ENCODE data around the gene NKX1-2. TPM values are rescaled to one million over a fixed set of nuclear protein-coding genes. Genes with fewer than 3 reads are reported as not detected.

Gene NKX1-2
- total and polyA plus RNA-seq, 2 of the 8 experiments (the other 6 are each of a cell fraction or from before 2014, with no cell fraction given): 12.7 to 34.9 TPM

DNA sequence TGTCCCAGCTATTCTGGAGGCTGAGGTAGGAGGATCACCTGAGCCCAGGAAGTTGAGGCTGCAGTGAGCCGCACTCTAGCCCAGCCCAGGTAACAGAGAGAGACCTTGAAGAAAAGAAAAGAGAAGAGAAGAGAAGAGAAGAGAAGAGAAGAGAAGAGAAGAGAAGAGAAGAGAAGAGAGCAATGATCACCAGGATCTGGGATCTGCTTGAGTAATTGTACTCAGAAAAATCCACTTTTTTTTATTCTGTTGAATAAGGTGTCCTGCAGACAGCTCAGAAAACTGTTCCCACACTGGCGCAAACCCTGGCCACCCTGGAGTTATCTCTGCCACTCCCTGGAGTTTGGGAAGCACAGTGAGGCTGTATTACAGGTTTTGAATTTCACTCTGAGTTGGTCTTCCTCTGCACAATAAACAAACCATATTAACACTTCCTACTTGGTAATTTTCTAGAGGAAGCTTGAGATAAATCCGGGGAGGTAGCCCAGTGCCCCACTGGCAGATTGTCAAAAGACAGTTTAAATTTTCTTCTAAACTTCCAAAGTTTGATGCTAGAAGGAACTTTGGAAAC is 21.5 kb downstream of the NKX1-2 start:
- no peak overlapping the region for H2BK120ac ChIP-seq (replicated peaks; ENCODE audit: low read depth, low read length)
- H4K20me1 ChIP-seq (replicated peaks in 1 of 2; ENCODE audit: control insufficient read depth in 1 of 2, insufficient read depth in 2 of 2, low read length in 2 of 2): no peaks in the 10 kb centered on the region
- H3K4ac ChIP-seq (replicated peaks; ENCODE audit: insufficient read length, low read depth, low read length): no peak overlapping the region
- no peak overlapping the region for H3K18ac ChIP-seq (ENCODE audit: extremely low read depth, low read length)
- no peak overlapping the region for H3K4me3 ChIP-seq (ENCODE audit: extremely low read depth in 1 of 4, insufficient read depth in 2 of 4, low read depth in 3 of 4, low read length in 4 of 4)
- no peak overlapping the region for H3K23ac ChIP-seq (ENCODE audit: insufficient read length)
- no peak overlapping the region for H2BK12ac ChIP-seq (ENCODE audit: low read depth, low read length)
- no peak overlapping the region for H3K27ac ChIP-seq (ENCODE audit: low read depth, low read length)
- no peaks in the 10 kb centered on the region for H3K36me3 ChIP-seq (ENCODE audit: control insufficient read depth in 2 of 4, insufficient read depth in 4 of 4, low read length in 3 of 4)
- no peak overlapping the region for H2AK5ac ChIP-seq (ENCODE audit: low read depth, low read length)
- DNase-seq (ENCODE audit: low read depth in 1 of 2, low spot score in 2 of 2): no peak
- no peak overlapping the region for H3K56ac ChIP-seq (replicated peaks; ENCODE audit: insufficient read length, low read depth, low read length)
- no peak for FAIRE-seq
- H2BK20ac ChIP-seq (ENCODE audit: low read length): no peak overlapping the region
- POLR2A ChIA-PET (ENCODE audit: partially characterized antibody): interaction anchor here (1.1 to 2.8 kb wide), 2 partner anchors 10 to 11 kb away, joined by 6 to 13 read pairs; partner anchors contain the start of gene OAT
- no peak overlapping the region for H4K91ac ChIP-seq (replicated peaks; ENCODE audit: insufficient read length, low read length)
- CTCF ChIA-PET (ENCODE audit: partially characterized antibody): interaction anchor here (0.6 to 1.6 kb wide), 8 partner anchors 10 to 434 kb away, joined by 3 to 6 read pairs (median 3); partner anchors contain the start of gene OAT
- H3K4me1 ChIP-seq (replicated peaks in 1 of 4; ENCODE audit: control insufficient read depth in 3 of 4, insufficient read depth in 4 of 4, low read length in 3 of 4): no peaks in the 10 kb centered on the region
- H3K4me2 ChIP-seq (ENCODE audit: insufficient read depth in 1 of 2, low read depth in 2 of 2, low read length in 2 of 2): no peak overlapping the region
- H3K9me3 ChIP-seq (ENCODE audit: insufficient read depth in 2 of 2, low read depth in 1 of 2, low read length in 1 of 2): no peaks in the 10 kb centered on the region
- no peaks in the 10 kb centered on the region for H3K79me1 ChIP-seq (ENCODE audit: low read depth, low read length)
- H3K14ac ChIP-seq (ENCODE audit: insufficient read length): no peak overlapping the region
- no peak overlapping the region for H3K9ac ChIP-seq (replicated peaks in 1 of 4; ENCODE audit: extremely low read depth in 1 of 4, low read depth in 3 of 4, low read length in 3 of 4)
- H2AFZ ChIP-seq (ENCODE audit: low read length): no peak overlapping the region
- H3K23me2 ChIP-seq (ENCODE audit: low read depth, low read length): no peaks in the 10 kb centered on the region
- no peaks in the 10 kb centered on the region for H3K27me3 ChIP-seq (replicated peaks in 1 of 4; ENCODE audit: control insufficient read depth in 3 of 4, extremely low read depth in 1 of 4, insufficient read depth in 3 of 4, low read length in 3 of 4)
- no peak overlapping the region for H4K8ac ChIP-seq (ENCODE audit: extremely low read depth, insufficient read depth, low read length)
- H2BK5ac ChIP-seq (ENCODE audit: low read depth, low read length): no peak overlapping the region
- H2BK15ac ChIP-seq (ENCODE audit: low read length): no peak overlapping the region
- no peak overlapping the region for H4K5ac ChIP-seq (ENCODE audit: insufficient read length, low read depth, low read length)
- WGBS, 2 experiments (ENCODE audit: extremely low coverage in 1 of 2, insufficient coverage in 1 of 2, insufficient read length in 1 of 2, insufficient replicate concordance in 2 of 2, low coverage in 1 of 2, low lambda C conversion rate in 2 of 2, missing lambda C conversion rate in 1 of 2): 80% methylated on average over 3 of the region's 3 CpGs; no CpG with 5 or more reads in 1 of the 2 experiments
- no peaks in the 10 kb centered on the region for H3K79me2 ChIP-seq (ENCODE audit: control insufficient read depth in 1 of 2, insufficient read depth in 2 of 2, low read length in 2 of 2)
- TF ChIP-seq CREB1 (IDR thresholded peaks at IDR 0.05) (no peak), RAD21 (IDR thresholded peaks at IDR 0.05 in 1 of 2, conservative IDR thresholded peaks at IDR 0.05 in 1 of 2; ENCODE audit: low read depth in 2 of 2, low read length in 2 of 2) (no peak), ZNF274 (IDR thresholded peaks at IDR 0.05; ENCODE audit: borderline replicate concordance, extremely low read depth, low read length) (no peak), TAF7 (optimal IDR thresholded peaks at IDR 0.05; ENCODE audit: borderline replicate concordance, low read depth, low read length) (no peak), EGR1 (IDR thresholded peaks at IDR 0.05; ENCODE audit: borderline replicate concordance, low read depth, low read length) (no peak), TAF1 (IDR thresholded peaks at IDR 0.05; ENCODE audit: low read depth, low read length) (no peak), SIX5 (IDR thresholded peaks at IDR 0.05; ENCODE audit: low read depth, low read length) (no peak), CEBPB (IDR thresholded peaks at IDR 0.05; ENCODE audit: low read depth, low read length) (no peak), YY1 (IDR thresholded peaks at IDR 0.05; ENCODE audit: low read depth, low read length) (no peak)

Measured in H1 (cell line).